ENCODE results near the gene SLC44A4. TPM values are rescaled to one million over a fixed set of nuclear protein-coding genes. Genes with fewer than 3 reads are reported as not detected.
"Not testable (repeated sequence)": the region's sequence is repeated elsewhere in the genome, so short reads cannot be mapped to it uniquely, and the experiment has no call there.

SLC44A4 gene
- total and polyA plus RNA-seq, 9 of the 15 experiments (the other 6 are each of a cell fraction or from before 2014, with no cell fraction given), result 7.9 to 18.6 (median 11.2) TPM

DNA sequence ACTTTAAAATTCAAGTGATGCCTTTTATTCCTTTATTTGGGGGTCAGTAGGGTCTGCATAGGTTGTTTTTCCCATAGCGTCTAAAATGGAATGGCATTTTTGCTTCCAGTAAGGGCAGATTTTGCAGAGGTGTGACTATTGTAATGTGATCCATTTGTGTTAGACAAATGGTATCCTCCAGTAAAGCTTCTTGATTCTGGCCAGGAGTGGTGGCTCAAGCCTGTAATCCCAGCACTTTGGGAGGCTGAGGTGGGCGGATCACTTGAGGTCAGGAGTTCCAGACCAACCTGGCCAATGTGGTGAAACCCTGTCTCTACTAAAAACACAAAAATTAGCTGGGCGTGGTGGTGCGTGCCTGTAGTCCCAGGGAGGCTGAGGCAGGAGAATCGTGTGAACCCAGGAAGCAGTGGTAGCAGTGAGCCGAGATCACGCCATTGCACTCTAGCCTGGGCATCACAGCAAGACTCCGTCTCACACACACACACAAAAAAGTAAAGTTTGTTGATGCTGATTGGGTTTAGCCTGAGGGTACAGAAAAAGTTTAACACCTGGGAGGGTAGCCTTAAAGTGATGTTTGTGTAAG, 60.8 kb downstream of the SLC44A4 start (continued):
- TF ChIP-seq KAT7 (CRISPR knock-in tag; IDR thresholded peaks at IDR 0.05; ENCODE audit: borderline replicate concordance) (0 out of 2 replicates have a peak, but pooled peaks have one; percentile 42), ZNF695 (CRISPR knock-in tag; IDR thresholded peaks at IDR 0.05) (0 out of 2 replicates have a peak, but pooled peaks have one; percentile 47), TBP (optimal IDR thresholded peaks at IDR 0.05; ENCODE audit: low read depth, low read length) (peak; percentile 66), BCOR (IDR thresholded peaks at IDR 0.05) (peak; percentile 62), ZBTB26 (CRISPR knock-in tag; IDR thresholded peaks at IDR 0.05) (0 out of 2 replicates have a peak, but pooled peaks have one; percentile 30), MYC (CRISPR knock-in tag; IDR thresholded peaks at IDR 0.05; ENCODE audit: borderline replicate concordance, low read depth) (peak; percentile 7; the same call in 1 of the 2 replicates), ZNF436 (CRISPR knock-in tag; IDR thresholded peaks at IDR 0.05) (peak; percentile 58; the same call in 1 of the 2 replicates), TSC22D4 (tag; IDR thresholded peaks at IDR 0.05) (0 out of 2 replicates have a peak, but pooled peaks have one; percentile 9), AFF4 (CRISPR knock-in tag; IDR thresholded peaks at IDR 0.05) (peak; percentile 61; the same call in 1 of the 2 replicates), HEY1 (CRISPR knock-in tag; IDR thresholded peaks at IDR 0.05; ENCODE audit: borderline replicate concordance) (peak; percentile 64), CXXC5 (CRISPR knock-in tag; IDR thresholded peaks at IDR 0.05) (peak; percentile 26; the same call in 1 of the 2 replicates), ZNF121 (CRISPR knock-in tag; conservative IDR thresholded peaks at IDR 0.05) (peak; percentile 91), RCOR1 (IDR thresholded peaks at IDR 0.05; ENCODE audit: borderline replicate concordance in 1 of 2, low read depth in 2 of 2, low read length in 2 of 2) (peak in 1 of 2 experiments; percentile 36; a peak in 1 of 4 replicates), ZBTB1 (CRISPR knock-in tag; IDR thresholded peaks at IDR 0.05; ENCODE audit: borderline replicate concordance, low read depth) (peak; percentile 43; the same call in 1 of the 2 replicates)
- TF ChIP-seq, protein P1, sequence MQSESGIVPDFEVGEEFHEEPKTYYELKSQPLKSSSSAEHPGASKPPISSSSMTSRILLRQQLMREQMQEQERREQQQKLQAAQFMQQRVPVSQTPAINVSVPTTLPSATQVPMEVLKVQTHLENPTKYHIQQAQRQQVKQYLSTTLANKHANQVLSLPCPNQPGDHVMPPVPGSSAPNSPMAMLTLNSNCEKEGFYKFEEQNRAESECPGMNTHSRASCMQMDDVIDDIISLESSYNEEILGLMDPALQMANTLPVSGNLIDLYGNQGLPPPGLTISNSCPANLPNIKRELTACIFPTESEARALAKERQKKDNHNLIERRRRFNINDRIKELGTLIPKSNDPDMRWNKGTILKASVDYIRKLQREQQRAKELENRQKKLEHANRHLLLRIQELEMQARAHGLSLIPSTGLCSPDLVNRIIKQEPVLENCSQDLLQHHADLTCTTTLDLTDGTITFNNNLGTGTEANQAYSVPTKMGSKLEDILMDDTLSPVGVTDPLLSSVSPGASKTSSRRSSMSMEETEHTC (IDR thresholded peaks at IDR 0.05), result peak; percentile 56; the same call in 1 of the 2 replicates
- not testable (repeated sequence) for TF ChIP-seq MYC (IDR thresholded peaks at IDR 0.05; ENCODE audit: low read depth, low read length)
- TF ChIP-seq, protein P2, sequence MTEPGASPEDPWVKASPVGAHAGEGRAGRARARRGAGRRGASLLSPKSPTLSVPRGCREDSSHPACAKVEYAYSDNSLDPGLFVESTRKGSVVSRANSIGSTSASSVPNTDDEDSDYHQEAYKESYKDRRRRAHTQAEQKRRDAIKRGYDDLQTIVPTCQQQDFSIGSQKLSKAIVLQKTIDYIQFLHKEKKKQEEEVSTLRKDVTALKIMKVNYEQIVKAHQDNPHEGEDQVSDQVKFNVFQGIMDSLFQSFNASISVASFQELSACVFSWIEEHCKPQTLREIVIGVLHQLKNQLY (CRISPR knock-in tag; conservative IDR thresholded peaks at IDR 0.05), result peak in 1 of 2 experiments; percentile 59; a peak in 1 of 4 replicates
- TF ChIP-seq, protein P3, sequence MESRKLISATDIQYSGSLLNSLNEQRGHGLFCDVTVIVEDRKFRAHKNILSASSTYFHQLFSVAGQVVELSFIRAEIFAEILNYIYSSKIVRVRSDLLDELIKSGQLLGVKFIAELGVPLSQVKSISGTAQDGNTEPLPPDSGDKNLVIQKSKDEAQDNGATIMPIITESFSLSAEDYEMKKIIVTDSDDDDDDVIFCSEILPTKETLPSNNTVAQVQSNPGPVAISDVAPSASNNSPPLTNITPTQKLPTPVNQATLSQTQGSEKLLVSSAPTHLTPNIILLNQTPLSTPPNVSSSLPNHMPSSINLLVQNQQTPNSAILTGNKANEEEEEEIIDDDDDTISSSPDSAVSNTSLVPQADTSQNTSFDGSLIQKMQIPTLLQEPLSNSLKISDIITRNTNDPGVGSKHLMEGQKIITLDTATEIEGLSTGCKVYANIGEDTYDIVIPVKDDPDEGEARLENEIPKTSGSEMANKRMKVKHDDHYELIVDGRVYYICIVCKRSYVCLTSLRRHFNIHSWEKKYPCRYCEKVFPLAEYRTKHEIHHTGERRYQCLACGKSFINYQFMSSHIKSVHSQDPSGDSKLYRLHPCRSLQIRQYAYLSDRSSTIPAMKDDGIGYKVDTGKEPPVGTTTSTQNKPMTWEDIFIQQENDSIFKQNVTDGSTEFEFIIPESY (CRISPR knock-in tag; IDR thresholded peaks at IDR 0.05), result 0 out of 2 replicates have a peak, but pooled peaks have one; percentile 10
